A549 (cell line): ENCODE measurements around the gene NTN1. TPM values are rescaled to one million over a fixed set of nuclear protein-coding genes. Genes with fewer than 3 reads are reported as not detected.
A peak's percentile ranks its signal among the peaks of the same experiment; 100 is the strongest.

Experiments
- ATAC-seq, 2 experiments: fragments of 200-7000 bp in 1 of 2; fragments of >200 bp in 1 of 2; cut with Nextera tagmentation in 1 of 2; cut with Tn5 transposase in 1 of 2; 3 replicates each; pipeline versions ENCODE4 v1.8.0 to v1.9.1; 2018 to 2020; ENCODE audit warnings: mild to moderate bottlenecking in 1 of 2, moderate library complexity in 1 of 2
- CTCF ChIA-PET: fragments of 300-600 bp; sonication (Branson Sonifier 250); formaldehyde crosslinking; extraction: SDS; loops from one replicate; lab custom pipeline; 2021; ENCODE audit warnings: antibody characterized with exemption, inconsistent platforms; lab: Yijun Ruan, JAX
- POLR2A ChIA-PET: fragments of 350-600 bp; formaldehyde crosslinking; extraction: SDS; loops from one replicate; lab custom pipeline; 2021; ENCODE audit warnings: antibody characterized with exemption, inconsistent platforms; lab: Yijun Ruan, JAX
- DNase-seq, 2 experiments: peaks; one replicate each; pipeline versions ENCODE4 v3.0.0 to v3.0.0-alpha.2; 2011 to 2016; ENCODE audit warnings: low read depth in 1 of 2, low spot score in 1 of 2
- FAIRE-seq: peaks from 2 replicates; lab custom pipeline; 2011; peaks lifted over from hg19 to GRCh38; lab: Jason Lieb, UNC
- H3K27ac ChIP-seq, 2 experiments: fragments of >200 bp; sonication (Bioruptor Twin); formaldehyde crosslinking; 3 replicates each; pipeline ENCODE4 v1.5.1; 2016 to 2017
- H3K4me1 ChIP-seq: fragments of >200 bp; sonication (Bioruptor Twin); formaldehyde crosslinking; 3 replicates; pipeline ENCODE4 v1.6.1; 2016
- H3K4me2 ChIP-seq: fragments of >200 bp; sonication (Bioruptor Twin); formaldehyde crosslinking; 3 replicates; pipeline ENCODE4 v1.6.1; 2016
- H3K4me3 ChIP-seq: fragments of >200 bp; sonication (Bioruptor Twin); formaldehyde crosslinking; 3 replicates; pipeline ENCODE4 v1.5.1; 2016
- H3K9me3 ChIP-seq: fragments of >200 bp; sonication (Bioruptor Twin); formaldehyde crosslinking; 3 replicates; pipeline ENCODE4 v1.6.1; 2016
- CBX2 ChIP-seq: fragments of 200-600 bp; sonication (generic); IDR thresholded peaks from 2 replicates; pipeline ENCODE4 v1.6.1; 2016; ENCODE audit warnings: low read depth, mild to moderate bottlenecking, borderline replicate concordance
- CBX8 ChIP-seq: fragments of 200-600 bp; sonication (generic); IDR thresholded peaks from 2 replicates; pipeline ENCODE4 v1.6.1; 2016
- CHD2 ChIP-seq: fragments of 150-350 bp; IDR thresholded peaks from 2 replicates; pipeline ENCODE4 v1.6.1; 2014; ENCODE audit warnings: low read length; ENCODE audit not compliant: partially characterized antibody
- EP300 ChIP-seq, 2 experiments: fragments of >200 bp; sonication (Bioruptor Twin); formaldehyde crosslinking; IDR thresholded peaks; 2 replicates in 1 of 2; 3 replicates in 1 of 2; pipeline ENCODE4 v1.6.1; 2016 to 2017
- FOXS1 ChIP-seq: fragments of 250-450 bp; sonication (Bioruptor Pico); IDR thresholded peaks from 2 replicates; pipeline ENCODE4 v1.5.0; 2020; ENCODE audit warnings: mild to moderate bottlenecking, moderate library complexity
- GATA3 ChIP-seq: IDR thresholded peaks from 2 replicates; pipeline ENCODE4 v1.6.1; 2012; ENCODE audit warnings: borderline replicate concordance
- HOXB13 ChIP-seq: fragments of 250-450 bp; sonication (Bioruptor Pico); IDR thresholded peaks from 2 replicates; pipeline ENCODE4 v1.5.0; 2020; ENCODE audit warnings: low read depth, mild to moderate bottlenecking, moderate library complexity
- HOXB5 ChIP-seq: fragments of 250-450 bp; sonication (Bioruptor Pico); IDR thresholded peaks from 2 replicates; pipeline ENCODE4 v1.5.0; 2020; ENCODE audit warnings: mild to moderate bottlenecking, moderate library complexity
- KDM5A ChIP-seq: fragments of 200-600 bp; sonication (generic); IDR thresholded peaks from 2 replicates; pipeline ENCODE4 v1.6.1; 2016; ENCODE audit warnings: antibody characterized with exemption, mild to moderate bottlenecking
- MAFK ChIP-seq: fragments of 450-650 bp; IDR thresholded peaks from 2 replicates; pipeline ENCODE4 v1.6.1; 2014; ENCODE audit not compliant: partially characterized antibody
- MYC ChIP-seq: IDR thresholded peaks from 2 replicates; pipeline ENCODE4 v1.6.1; 2012; ENCODE audit warnings: mild to moderate bottlenecking, inconsistent platforms, low read length, improper control_type of control experiment, borderline replicate concordance
- NFE2L2 ChIP-seq: fragments of 150-350 bp; conservative IDR thresholded peaks from 2 replicates; pipeline ENCODE4 v1.6.1; 2014; ENCODE audit warnings: low read length
- RNF2 ChIP-seq: fragments of 200-600 bp; sonication (generic); IDR thresholded peaks from 2 replicates; pipeline ENCODE4 v1.6.1; 2016; ENCODE audit warnings: low read depth, mild to moderate bottlenecking, antibody characterized with exemption, moderate library complexity, borderline replicate concordance
- ZC3H11A ChIP-seq: fragments of 450-650 bp; IDR thresholded peaks from 2 replicates; pipeline ENCODE4 v1.6.1; 2014; ENCODE audit warnings: antibody characterized with exemption, mild to moderate bottlenecking
- ZNF302 ChIP-seq: fragments of 250-450 bp; sonication (Bioruptor Pico); IDR thresholded peaks from 2 replicates; pipeline ENCODE4 v1.9.0; 2021; ENCODE audit warnings: inconsistent platforms, mild to moderate bottlenecking, moderate library complexity
- ZSCAN20 ChIP-seq: fragments of 250-450 bp; sonication (Bioruptor Pico); IDR thresholded peaks from 2 replicates; pipeline ENCODE4 v1.8.0; 2022; ENCODE audit warnings: mild to moderate bottlenecking, moderate library complexity
- WGBS: methylation state at CpG from one replicate; pipeline ENCODE4 v1.1.6; 2017; ENCODE audit errors: missing lambda C conversion rate; 5-methylcytosine and 5-hydroxymethylcytosine counted together
- polyA plus RNA-seq, 4 experiments: library from polyadenylated mRNA; depleted of rRNA in 3 of 4; stranded (reverse); fragments of >200 nt; fragmentation: RNase III in 1 of 4; extraction: RNeasy Plus Mini Kit Qiagen cat#74134 plus additional on column Dnase treatment in 1 of 4; gene quantifications; 2 replicates in 3 of 4; 3 replicates in 1 of 4; pipeline ENCODE4 v1.2.3, GENCODE V29; 2011 to 2017
- TF ChIP-seq, protein P1 (sequence below): fragments of 200-600 bp; sonication (generic); IDR thresholded peaks from 2 replicates; pipeline ENCODE4 v1.6.1; 2016; ENCODE audit warnings: antibody characterized with exemption, mild to moderate bottlenecking, moderate library complexity
- TF ChIP-seq, protein P2 (sequence below): IDR thresholded peaks from 2 replicates; pipeline ENCODE4 v1.6.1; 2012; ENCODE audit warnings: low read depth, borderline replicate concordance
- TF ChIP-seq, protein P3 (sequence below): fragments of 250-450 bp; sonication (Bioruptor Pico); IDR thresholded peaks from 2 replicates; pipeline ENCODE4 v1.5.0; 2020; ENCODE audit warnings: low read depth, mild to moderate bottlenecking, moderate library complexity
- TF ChIP-seq, protein P4 (sequence below): fragments of >200 bp; sonication (Bioruptor Twin); formaldehyde crosslinking; IDR thresholded peaks from 2 replicates; pipeline ENCODE4 v1.6.1; 2016
- TF ChIP-seq, protein P5 (sequence below): fragments of 450-650 bp; IDR thresholded peaks from 2 replicates; pipeline ENCODE4 v1.6.1; 2014; ENCODE audit warnings: antibody characterized with exemption

The NTN1 gene
- polyA plus RNA-seq, 2 of the 4 experiments (the other 2 are of a cell fraction): 0.12 to 0.13 TPM

DNA sequence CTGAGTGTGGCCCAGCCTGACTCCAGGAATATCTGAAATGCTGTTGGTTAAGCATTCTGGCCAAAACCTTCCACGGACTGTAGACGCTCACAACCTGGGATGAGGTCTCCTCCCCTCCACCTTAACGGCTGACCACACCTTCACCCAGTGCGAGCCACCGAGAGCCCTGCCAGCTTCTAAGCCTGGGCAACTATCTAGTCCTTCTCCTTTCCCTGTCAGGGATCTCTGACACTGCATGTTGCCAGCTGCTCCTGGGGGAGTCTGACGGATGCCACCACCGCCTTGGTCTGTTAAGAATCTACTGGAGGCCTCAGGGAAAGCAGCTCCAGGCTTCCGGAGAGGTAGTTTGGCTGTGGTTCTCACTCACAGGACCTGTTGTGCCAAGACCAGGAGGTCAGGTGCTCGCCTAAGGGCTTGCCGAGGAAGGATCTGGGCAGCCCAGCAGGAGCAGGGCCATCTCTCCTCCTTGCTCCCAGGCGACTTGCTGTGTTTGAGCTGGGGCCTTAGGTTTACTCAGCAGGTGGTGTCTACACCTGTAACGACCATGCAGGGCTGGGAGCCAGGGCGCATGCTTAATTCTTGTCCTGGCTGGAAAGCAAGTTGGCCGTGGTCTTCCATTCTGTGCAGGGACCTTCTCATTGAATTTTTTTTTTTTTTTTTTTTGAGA is 111.8 kb downstream of the NTN1 start:
- ChIA-PET POLR2A (no interaction called here), CTCF (interaction anchor here (1.3 kb wide), 1 partner anchor 245 kb away, joined by 3 read pairs; no protein-coding TSS in a partner anchor)
- no peak overlapping the region for H3K27ac ChIP-seq
- WGBS: 68% methylated on average over 14 of the region's 14 CpGs
- ATAC-seq (no peak), FAIRE-seq (no peak), DNase-seq (no peak)
- TF ChIP-seq, protein P1, sequence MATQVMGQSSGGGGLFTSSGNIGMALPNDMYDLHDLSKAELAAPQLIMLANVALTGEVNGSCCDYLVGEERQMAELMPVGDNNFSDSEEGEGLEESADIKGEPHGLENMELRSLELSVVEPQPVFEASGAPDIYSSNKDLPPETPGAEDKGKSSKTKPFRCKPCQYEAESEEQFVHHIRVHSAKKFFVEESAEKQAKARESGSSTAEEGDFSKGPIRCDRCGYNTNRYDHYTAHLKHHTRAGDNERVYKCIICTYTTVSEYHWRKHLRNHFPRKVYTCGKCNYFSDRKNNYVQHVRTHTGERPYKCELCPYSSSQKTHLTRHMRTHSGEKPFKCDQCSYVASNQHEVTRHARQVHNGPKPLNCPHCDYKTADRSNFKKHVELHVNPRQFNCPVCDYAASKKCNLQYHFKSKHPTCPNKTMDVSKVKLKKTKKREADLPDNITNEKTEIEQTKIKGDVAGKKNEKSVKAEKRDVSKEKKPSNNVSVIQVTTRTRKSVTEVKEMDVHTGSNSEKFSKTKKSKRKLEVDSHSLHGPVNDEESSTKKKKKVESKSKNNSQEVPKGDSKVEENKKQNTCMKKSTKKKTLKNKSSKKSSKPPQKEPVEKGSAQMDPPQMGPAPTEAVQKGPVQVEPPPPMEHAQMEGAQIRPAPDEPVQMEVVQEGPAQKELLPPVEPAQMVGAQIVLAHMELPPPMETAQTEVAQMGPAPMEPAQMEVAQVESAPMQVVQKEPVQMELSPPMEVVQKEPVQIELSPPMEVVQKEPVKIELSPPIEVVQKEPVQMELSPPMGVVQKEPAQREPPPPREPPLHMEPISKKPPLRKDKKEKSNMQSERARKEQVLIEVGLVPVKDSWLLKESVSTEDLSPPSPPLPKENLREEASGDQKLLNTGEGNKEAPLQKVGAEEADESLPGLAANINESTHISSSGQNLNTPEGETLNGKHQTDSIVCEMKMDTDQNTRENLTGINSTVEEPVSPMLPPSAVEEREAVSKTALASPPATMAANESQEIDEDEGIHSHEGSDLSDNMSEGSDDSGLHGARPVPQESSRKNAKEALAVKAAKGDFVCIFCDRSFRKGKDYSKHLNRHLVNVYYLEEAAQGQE: no peak
- TF ChIP-seq ZNF302: no peak
- TF ChIP-seq, all 56 proteins: peak for 0
- H3K4me3 ChIP-seq: no peak overlapping the region
- no peaks in the 10 kb centered on the region for H3K9me3 ChIP-seq
- no peaks in the 10 kb centered on the region for H3K4me1 ChIP-seq
- H3K4me2 ChIP-seq: no peak overlapping the region

DNA sequence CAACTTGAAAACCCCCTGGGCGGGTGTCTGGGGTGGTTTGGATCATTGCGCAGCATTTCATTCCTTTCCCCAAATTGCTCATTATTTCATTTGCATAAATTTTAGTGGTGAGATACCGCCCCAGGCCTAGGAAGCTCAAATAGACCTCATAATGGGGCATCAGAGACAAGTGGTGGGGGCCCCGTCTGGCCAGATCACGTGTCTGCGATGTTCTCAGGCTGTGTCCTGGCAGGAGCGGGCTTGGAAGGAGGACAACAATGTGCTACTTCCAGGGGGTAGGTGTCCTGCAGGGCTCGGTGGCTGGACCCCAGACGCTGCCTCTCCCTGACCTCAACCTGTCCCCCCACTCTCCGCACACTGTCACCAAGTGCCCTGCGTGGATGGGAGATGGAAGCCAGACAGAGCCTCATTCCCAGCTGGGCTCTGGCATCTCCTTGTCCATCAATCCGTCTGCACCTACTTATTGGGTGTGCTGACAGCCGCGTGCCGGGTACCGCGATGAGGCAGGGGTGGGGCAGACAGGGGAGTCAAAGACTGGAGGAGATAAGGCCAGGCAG is 116.9 kb downstream of the NTN1 start:
- FAIRE-seq: no peak
- TF ChIP-seq HOXB5 (no peak), ZSCAN20 (no peak), CHD2 (no peak), NFE2L2 (no peak), KDM5A (no peak), FOXS1 (CRISPR knock-in tag) (no peak)
- TF ChIP-seq, protein P2, sequence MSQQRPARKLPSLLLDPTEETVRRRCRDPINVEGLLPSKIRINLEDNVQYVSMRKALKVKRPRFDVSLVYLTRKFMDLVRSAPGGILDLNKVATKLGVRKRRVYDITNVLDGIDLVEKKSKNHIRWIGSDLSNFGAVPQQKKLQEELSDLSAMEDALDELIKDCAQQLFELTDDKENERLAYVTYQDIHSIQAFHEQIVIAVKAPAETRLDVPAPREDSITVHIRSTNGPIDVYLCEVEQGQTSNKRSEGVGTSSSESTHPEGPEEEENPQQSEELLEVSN: no peak
- no peaks in the 10 kb centered on the region for H3K9me3 ChIP-seq
- H3K4me1 ChIP-seq: no peaks in the 10 kb centered on the region
- CTCF ChIA-PET: interaction anchor here (1.8 kb wide), 1 partner anchor 24 kb away, joined by 6 read pairs; no protein-coding TSS in a partner anchor
- no peak for ATAC-seq
- WGBS: 80% methylated on average over 17 of the region's 17 CpGs
- POLR2A ChIA-PET: no interaction called here
- H3K4me3 ChIP-seq: no peak overlapping the region
- H3K27ac ChIP-seq: no peak overlapping the region
- no peak overlapping the region for H3K4me2 ChIP-seq
- no peak for DNase-seq

DNA sequence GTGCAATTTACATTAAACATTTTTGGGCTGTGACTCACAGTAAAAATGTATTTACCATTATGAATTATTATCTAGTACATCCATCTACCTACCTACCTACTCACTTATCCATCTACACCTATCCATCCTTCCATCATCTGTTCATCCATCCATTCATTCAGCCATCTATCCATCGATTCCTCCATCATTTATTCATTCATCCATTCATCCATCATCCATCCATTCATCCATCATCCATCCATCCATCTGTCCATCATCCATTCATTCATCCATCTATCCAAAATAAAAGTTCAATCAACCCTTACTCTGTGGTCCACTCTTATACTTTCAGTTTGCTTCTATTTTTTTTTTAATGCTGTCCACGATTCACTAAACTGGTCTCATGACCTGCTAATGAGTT is 118.4 kb downstream of the NTN1 start:
- no peak for DNase-seq
- FAIRE-seq: peak; percentile 77
- Histone ChIP-seq H3K4me2 (no peak overlapping the region), H3K4me3 (no peak overlapping the region), H3K4me1 (no peaks in the 10 kb centered on the region), H3K9me3 (no peaks in the 10 kb centered on the region)
- ATAC-seq: no peak
- CTCF ChIA-PET: interaction anchor here (0.5 kb wide), 1 partner anchor 415 kb away, joined by 3 read pairs; no protein-coding TSS in a partner anchor
- 25% methylated on average over 2 of the region's 2 CpGs for WGBS
- POLR2A ChIA-PET: no interaction called here
- TF ChIP-seq ZC3H11A (no peak), MAFK (no peak), RNF2 (no peak), CBX2 (no peak), GATA3 (no peak), NFE2L2 (no peak), CBX8 (no peak), ZSCAN20 (no peak), EP300 (IDR thresholded peaks at IDR 0.05) (no peak), MYC (no peak), HOXB13 (CRISPR knock-in tag) (no peak)
- TF ChIP-seq, protein P3, sequence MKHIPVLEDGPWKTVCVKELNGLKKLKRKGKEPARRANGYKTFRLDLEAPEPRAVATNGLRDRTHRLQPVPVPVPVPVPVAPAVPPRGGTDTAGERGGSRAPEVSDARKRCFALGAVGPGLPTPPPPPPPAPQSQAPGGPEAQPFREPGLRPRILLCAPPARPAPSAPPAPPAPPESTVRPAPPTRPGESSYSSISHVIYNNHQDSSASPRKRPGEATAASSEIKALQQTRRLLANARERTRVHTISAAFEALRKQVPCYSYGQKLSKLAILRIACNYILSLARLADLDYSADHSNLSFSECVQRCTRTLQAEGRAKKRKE (CRISPR knock-in tag): no peak
- TF ChIP-seq, protein P4, sequence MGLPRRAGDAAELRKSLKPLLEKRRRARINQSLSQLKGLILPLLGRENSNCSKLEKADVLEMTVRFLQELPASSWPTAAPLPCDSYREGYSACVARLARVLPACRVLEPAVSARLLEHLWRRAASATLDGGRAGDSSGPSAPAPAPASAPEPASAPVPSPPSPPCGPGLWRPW: no peak
- TF ChIP-seq, protein P1: no peak
- TF ChIP-seq, protein P5, sequence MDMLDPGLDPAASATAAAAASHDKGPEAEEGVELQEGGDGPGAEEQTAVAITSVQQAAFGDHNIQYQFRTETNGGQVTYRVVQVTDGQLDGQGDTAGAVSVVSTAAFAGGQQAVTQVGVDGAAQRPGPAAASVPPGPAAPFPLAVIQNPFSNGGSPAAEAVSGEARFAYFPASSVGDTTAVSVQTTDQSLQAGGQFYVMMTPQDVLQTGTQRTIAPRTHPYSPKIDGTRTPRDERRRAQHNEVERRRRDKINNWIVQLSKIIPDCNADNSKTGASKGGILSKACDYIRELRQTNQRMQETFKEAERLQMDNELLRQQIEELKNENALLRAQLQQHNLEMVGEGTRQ: no peak
- TF ChIP-seq, all 56 proteins: peak for 0
- no peak overlapping the region for H3K27ac ChIP-seq
